NT2/D1 (cell line): Measurements from ENCODE around the gene RPGRIP1L.

Experiments used
- SUZ12 ChIP-seq: IDR thresholded peaks from 2 replicates; pipeline ENCODE4 v1.6.1; 2011; ENCODE audit not compliant: insufficient read length, insufficient read depth; ENCODE audit errors: extremely low read depth
- YY1 ChIP-seq: IDR thresholded peaks from 2 replicates; pipeline ENCODE4 v1.6.1; 2011; ENCODE audit not compliant: insufficient read length, insufficient read depth
- ZNF274 ChIP-seq: IDR thresholded peaks from 2 replicates; pipeline ENCODE4 v1.6.1; 2011; ENCODE audit warnings: mild to moderate bottlenecking, low read depth, low read length

- no peak for TF ChIP-seq YY1
- TF ChIP-seq ZNF274 = no peak
- no peak for TF ChIP-seq SUZ12
Measured at GRCh38 chr16:53681354-53681753, 22.3 kb downstream of the RPGRIP1L start.
